ENCODE measurements around the gene CLRN3. TPM values are rescaled to one million over a fixed set of nuclear protein-coding genes. Genes with fewer than 3 reads are reported as not detected.

The CLRN3 gene
- total RNA-seq, 2 donors from 2014 or later = 76.8 to 110 TPM

DNA sequence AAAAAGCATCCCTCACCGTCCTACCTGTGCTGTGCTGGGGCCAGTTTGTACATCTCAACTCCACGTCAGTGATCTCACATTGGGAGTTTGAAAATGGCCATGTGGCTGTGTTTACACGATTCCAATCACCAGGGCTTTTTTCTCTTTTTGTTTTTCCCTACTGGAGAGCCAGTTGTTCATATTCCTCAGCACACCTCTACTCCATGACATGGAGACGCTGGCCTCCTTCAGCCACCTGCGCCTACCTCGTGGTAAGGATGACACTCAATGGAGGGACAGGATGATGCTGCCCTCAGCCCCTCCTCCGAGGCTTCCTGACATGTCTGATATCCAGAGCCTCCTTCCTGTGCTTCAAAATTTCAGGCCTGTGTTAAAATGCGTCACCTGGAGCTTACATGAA lies 10.3 kb downstream of the CLRN3 start:
- Histone ChIP-seq H3K4me3 (no peak overlapping the region), H3K27me3 (no peaks in the 10 kb centered on the region), H3K36me3 (no peaks in the 10 kb centered on the region), H3K9ac (ENCODE audit: low read depth in 2 of 2, low read length in 2 of 2) (peak overlapping the region in 1 of 2 donors; percentile 54), H3K27ac (no peak overlapping the region), H3K9me3 (no peaks in the 10 kb centered on the region), H3K4me1 (peaks cover 9% of the 10 kb centered on the region)
- TF ChIP-seq, protein P1, sequence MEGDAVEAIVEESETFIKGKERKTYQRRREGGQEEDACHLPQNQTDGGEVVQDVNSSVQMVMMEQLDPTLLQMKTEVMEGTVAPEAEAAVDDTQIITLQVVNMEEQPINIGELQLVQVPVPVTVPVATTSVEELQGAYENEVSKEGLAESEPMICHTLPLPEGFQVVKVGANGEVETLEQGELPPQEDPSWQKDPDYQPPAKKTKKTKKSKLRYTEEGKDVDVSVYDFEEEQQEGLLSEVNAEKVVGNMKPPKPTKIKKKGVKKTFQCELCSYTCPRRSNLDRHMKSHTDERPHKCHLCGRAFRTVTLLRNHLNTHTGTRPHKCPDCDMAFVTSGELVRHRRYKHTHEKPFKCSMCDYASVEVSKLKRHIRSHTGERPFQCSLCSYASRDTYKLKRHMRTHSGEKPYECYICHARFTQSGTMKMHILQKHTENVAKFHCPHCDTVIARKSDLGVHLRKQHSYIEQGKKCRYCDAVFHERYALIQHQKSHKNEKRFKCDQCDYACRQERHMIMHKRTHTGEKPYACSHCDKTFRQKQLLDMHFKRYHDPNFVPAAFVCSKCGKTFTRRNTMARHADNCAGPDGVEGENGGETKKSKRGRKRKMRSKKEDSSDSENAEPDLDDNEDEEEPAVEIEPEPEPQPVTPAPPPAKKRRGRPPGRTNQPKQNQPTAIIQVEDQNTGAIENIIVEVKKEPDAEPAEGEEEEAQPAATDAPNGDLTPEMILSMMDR (IDR thresholded peaks at IDR 0.05) = no peak
- intact Hi-C loops (cut with DNase I) = no loop called here
- no peak for DNase-seq

DNA sequence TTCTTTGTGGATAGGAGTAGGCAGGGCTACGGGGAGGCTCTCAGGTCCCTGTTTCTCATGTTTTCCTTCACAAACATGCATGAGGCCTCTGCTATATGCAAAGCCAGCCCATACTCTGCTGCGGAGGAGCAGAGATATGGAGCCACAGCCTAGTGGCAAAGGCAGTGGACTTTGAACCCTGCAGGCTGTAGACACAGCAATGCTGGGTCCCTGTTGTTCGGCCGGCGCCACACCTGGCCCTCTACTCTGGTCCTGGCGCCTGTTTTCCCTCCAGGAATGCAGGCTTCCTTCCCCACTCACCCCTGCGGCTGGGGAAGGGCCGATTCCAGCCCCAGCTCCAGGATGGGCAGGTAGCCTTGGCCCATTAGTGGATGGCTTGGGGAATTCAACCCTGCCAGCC lies 11.5 kb downstream of the CLRN3 start:
- intact Hi-C loops (cut with DNase I) = no loop called here
- Histone ChIP-seq H3K36me3 (no peaks in the 10 kb centered on the region), H3K9me3 (no peaks in the 10 kb centered on the region), H3K27me3 (no peaks in the 10 kb centered on the region), H3K9ac (ENCODE audit: low read depth in 2 of 2, low read length in 2 of 2) (peak overlapping the region in 1 of 2 donors; percentile 38), H3K27ac (peak overlapping the region; percentile 65), H3K4me1 (peaks cover 9% of the 10 kb centered on the region), H3K4me3 (no peak overlapping the region)
- DNase-seq = peak; percentile 82
- TF ChIP-seq, protein P1 (IDR thresholded peaks at IDR 0.05) = no peak

DNA sequence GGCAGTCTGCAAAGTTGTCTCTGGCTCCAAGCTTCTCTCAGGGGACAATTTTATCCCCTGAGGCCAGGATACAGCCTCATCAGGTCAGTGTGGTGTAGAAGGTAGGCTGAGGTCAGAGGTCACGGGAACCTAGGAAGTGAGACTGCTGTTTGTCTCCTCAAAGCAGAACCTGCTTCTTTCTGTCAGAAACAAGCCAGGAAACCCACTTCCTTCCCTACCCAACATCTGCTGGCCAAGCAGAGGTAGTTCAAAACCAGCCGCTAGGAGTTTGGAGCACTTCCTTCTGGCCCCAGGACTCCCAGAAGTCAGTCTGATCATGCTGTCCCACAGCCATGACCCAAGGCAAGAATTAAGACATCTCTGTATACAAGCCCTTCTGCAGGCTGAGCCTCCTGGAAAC lies 12.2 kb downstream of the CLRN3 start:
- no peak overlapping the region for H3K4me3 ChIP-seq
- TF ChIP-seq, protein P1 (IDR thresholded peaks at IDR 0.05) = no peak
- no peaks in the 10 kb centered on the region for H3K9me3 ChIP-seq
- no peaks in the 10 kb centered on the region for H3K36me3 ChIP-seq
- H3K4me1 ChIP-seq = peaks cover 9% of the 10 kb centered on the region
- H3K27ac ChIP-seq = peak overlapping the region; percentile 65
- DNase-seq = peak; percentile 26
- intact Hi-C loops (cut with DNase I) = no loop called here
- H3K9ac ChIP-seq (ENCODE audit: low read depth in 2 of 2, low read length in 2 of 2) = peak overlapping the region in 1 of 2 donors; percentile 38
- H3K27me3 ChIP-seq = no peaks in the 10 kb centered on the region

DNA sequence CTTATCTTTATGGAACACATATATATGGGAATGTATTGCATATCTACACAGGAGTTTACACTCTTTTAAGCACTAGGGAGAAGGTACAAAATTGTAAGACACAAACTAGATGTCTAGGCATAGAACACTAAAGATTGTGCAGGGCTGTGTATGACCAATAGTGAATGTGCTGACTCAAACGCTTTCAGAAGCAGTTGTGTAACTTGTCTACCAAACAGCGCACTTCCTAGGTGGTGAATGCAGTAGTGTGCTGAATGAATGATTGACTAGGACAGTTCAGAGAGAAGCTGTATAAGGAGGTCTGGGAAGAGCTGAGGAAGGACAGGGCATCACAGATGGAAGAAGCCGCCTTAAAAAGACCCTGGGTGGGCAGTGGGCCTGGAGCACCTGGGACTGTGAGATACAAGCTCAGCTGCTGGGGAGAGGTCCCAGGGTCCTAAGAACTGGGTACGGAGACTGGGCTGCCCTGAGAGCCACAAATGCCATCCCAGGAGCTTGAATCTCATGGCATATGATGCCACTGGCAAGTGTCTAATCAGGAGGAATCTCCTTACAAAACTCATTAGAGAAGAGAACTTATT lies 14.2 kb downstream of the CLRN3 start:
- peak; percentile 19 for DNase-seq
- intact Hi-C loops (cut with DNase I) = loop anchor here (10.0 kb wide), 1 partner anchor 266 kb away; no protein-coding TSS in a partner anchor
- Histone ChIP-seq H3K36me3 (no peaks in the 10 kb centered on the region), H3K27me3 (no peaks in the 10 kb centered on the region), H3K4me3 (no peak overlapping the region), H3K4me1 (peaks cover 9% of the 10 kb centered on the region), H3K9ac (ENCODE audit: low read depth in 2 of 2, low read length in 2 of 2) (no peak overlapping the region), H3K9me3 (no peaks in the 10 kb centered on the region), H3K27ac (no peak overlapping the region)
- TF ChIP-seq, protein P1 (IDR thresholded peaks at IDR 0.05) = no peak

DNA sequence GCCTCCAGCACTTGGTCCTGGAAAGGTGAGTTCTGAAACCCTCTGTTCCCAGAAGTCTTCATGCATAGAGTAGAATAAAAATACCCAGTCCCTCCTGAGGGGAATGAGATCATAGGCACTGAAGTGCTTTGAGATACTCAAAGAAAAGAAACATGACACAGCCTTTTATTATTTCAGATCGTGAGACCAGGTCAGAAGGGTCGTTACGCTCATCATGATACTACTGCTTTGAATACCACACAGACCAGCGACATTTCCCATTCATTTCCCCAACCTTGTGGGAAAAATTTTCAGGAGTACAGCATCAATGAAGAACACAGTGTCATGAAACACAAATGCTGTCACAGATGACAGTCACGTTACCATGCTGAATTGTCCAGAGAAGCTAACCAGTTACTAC lies 15.0 kb downstream of the CLRN3 start:
- TF ChIP-seq, protein P1 (IDR thresholded peaks at IDR 0.05) = no peak
- Histone ChIP-seq H3K27me3 (no peaks in the 10 kb centered on the region), H3K36me3 (no peaks in the 10 kb centered on the region), H3K9ac (ENCODE audit: low read depth in 2 of 2, low read length in 2 of 2) (no peak overlapping the region), H3K4me3 (no peak overlapping the region), H3K27ac (no peak overlapping the region), H3K4me1 (peaks cover 9% of the 10 kb centered on the region), H3K9me3 (no peaks in the 10 kb centered on the region)
- intact Hi-C loops (cut with DNase I) = loop anchor here (10.0 kb wide), 1 partner anchor 267 kb away; no protein-coding TSS in a partner anchor
- peak; percentile 5 for DNase-seq
